ENCODE measurements around the gene NAPA. TPM values are rescaled to one million over a fixed set of nuclear protein-coding genes. Genes with fewer than 3 reads are reported as not detected.

NAPA gene
- total and polyA plus RNA-seq, 10 donors: 51.3 to 171 (median 89.8) TPM

- Histone ChIP-seq H3K27ac (no peak overlapping the region), H3K4me3 (no peak overlapping the region), H3K9me3 (no peaks in the 10 kb centered on the region), H3K4me1 (peaks cover 12 to 36% (median 22%) of the 10 kb centered on the region in 6 donors), H3K36me3 (peaks cover 4 to 88% (median 54%) of the 10 kb centered on the region in 6 donors), H3K27me3 (replicated peaks in 1 of 7) (no peaks in the 10 kb centered on the region)
- DNase-seq: no peak
- WGBS, 5 donors: 72 to 91% (median 82%) methylated on average over 3 to 5 of the region's 5 CpGs
- TF ChIP-seq CTCF (IDR thresholded peaks at IDR 0.05 in 8 of 11, conservative IDR thresholded peaks at IDR 0.05 in 3 of 11) (no peak), POLR2AphosphoS5 (IDR thresholded peaks at IDR 0.05) (no peak), POLR2A (IDR thresholded peaks at IDR 0.05) (no peak)
- intact Hi-C loops (cut with DNase I; ENCODE audit: low total_unique reads): no loop called here
Measured at GRCh38 chr19:47503826-47504150, 11.1 kb downstream of the NAPA start.

- no peaks in the 10 kb centered on the region for H3K9me3 ChIP-seq
- H3K4me3 ChIP-seq: no peak overlapping the region
- H3K27me3 ChIP-seq (replicated peaks in 1 of 7): no peaks in the 10 kb centered on the region
- H3K4me1 ChIP-seq: peaks cover 12 to 30% (median 19%) of the 10 kb centered on the region in 6 donors
- 89 to 93% (median 92%) methylated on average over 12 to 13 of the region's 13 CpGs for WGBS, 5 donors
- intact Hi-C loops (cut with DNase I; ENCODE audit: low total_unique reads): no loop called here
- DNase-seq: no peak
- TF ChIP-seq CTCF (IDR thresholded peaks at IDR 0.05 in 8 of 11, conservative IDR thresholded peaks at IDR 0.05 in 3 of 11) (no peak), POLR2AphosphoS5 (IDR thresholded peaks at IDR 0.05) (no peak), POLR2A (IDR thresholded peaks at IDR 0.05) (no peak)
- H3K36me3 ChIP-seq: peaks cover 4 to 94% (median 58%) of the 10 kb centered on the region in 6 donors
- H3K27ac ChIP-seq: no peak overlapping the region
Measured at GRCh38 chr19:47503130-47503825, 11.6 kb downstream of the NAPA start.

- Histone ChIP-seq H3K27ac (no peak overlapping the region), H3K27me3 (replicated peaks in 1 of 7) (no peaks in the 10 kb centered on the region), H3K9me3 (no peaks in the 10 kb centered on the region), H3K36me3 (peaks cover 4 to 98% (median 76%) of the 10 kb centered on the region in 6 donors), H3K4me1 (peaks cover 0 to 5% (median 0%) of the 10 kb centered on the region in 6 donors), H3K4me3 (no peak overlapping the region)
- WGBS, 5 donors: 91 to 94% (median 94%) methylated on average over 21 to 32 of the region's 32 CpGs
- TF ChIP-seq POLR2AphosphoS5 (IDR thresholded peaks at IDR 0.05) (no peak), CTCF (IDR thresholded peaks at IDR 0.05 in 8 of 11, conservative IDR thresholded peaks at IDR 0.05 in 3 of 11) (no peak), POLR2A (IDR thresholded peaks at IDR 0.05) (no peak)
- DNase-seq: no peak
- intact Hi-C loops (cut with DNase I; ENCODE audit: low total_unique reads): no loop called here
Measured at GRCh38 chr19:47499863-47500830, 14.7 kb downstream of the NAPA start.

- DNase-seq: no peak
- no peaks in the 10 kb centered on the region for H3K9me3 ChIP-seq
- no peak overlapping the region for H3K4me3 ChIP-seq
- H3K36me3 ChIP-seq: peaks cover 4 to 100% (median 78%) of the 10 kb centered on the region in 6 donors
- intact Hi-C loops (cut with DNase I; ENCODE audit: low total_unique reads): no loop called here
- no peaks in the 10 kb centered on the region for H3K27me3 ChIP-seq (replicated peaks in 1 of 7)
- H3K4me1 ChIP-seq: no peaks in the 10 kb centered on the region
- TF ChIP-seq POLR2A (IDR thresholded peaks at IDR 0.05) (no peak), POLR2AphosphoS5 (IDR thresholded peaks at IDR 0.05) (peak in 1 of 3 donors; percentile 8)
- no peak overlapping the region for H3K27ac ChIP-seq
- 88 to 97% (median 94%) methylated on average over 5 to 7 of the region's 7 CpGs for WGBS, 5 donors
Measured at GRCh38 chr19:47499371-47499770, 15.5 kb downstream of the NAPA start.

Measured in spleen (tissue), 11 donors.